B cell (primary cell): ENCODE results near the gene TRIO.
"Not testable (repeated sequence)": the region's sequence is repeated elsewhere in the genome, so short reads cannot be mapped to it uniquely, and the experiment has no call there.

Experiments
- CTCF ChIP-seq: fragments of 200-600 bp; IDR thresholded peaks from one replicate; pipeline ENCODE4 v1.8.0; 2022; ENCODE audit warnings: antibody characterized with exemption, mild to moderate bottlenecking
- EZH2 ChIP-seq: IDR thresholded peaks from 2 replicates; pipeline ENCODE4 v1.6.1; 2012; ENCODE audit warnings: borderline replicate concordance, low read depth, mild to moderate bottlenecking, moderate library complexity, low read length; ENCODE audit not compliant: insufficient read depth, poor library complexity, severe bottlenecking

DNA sequence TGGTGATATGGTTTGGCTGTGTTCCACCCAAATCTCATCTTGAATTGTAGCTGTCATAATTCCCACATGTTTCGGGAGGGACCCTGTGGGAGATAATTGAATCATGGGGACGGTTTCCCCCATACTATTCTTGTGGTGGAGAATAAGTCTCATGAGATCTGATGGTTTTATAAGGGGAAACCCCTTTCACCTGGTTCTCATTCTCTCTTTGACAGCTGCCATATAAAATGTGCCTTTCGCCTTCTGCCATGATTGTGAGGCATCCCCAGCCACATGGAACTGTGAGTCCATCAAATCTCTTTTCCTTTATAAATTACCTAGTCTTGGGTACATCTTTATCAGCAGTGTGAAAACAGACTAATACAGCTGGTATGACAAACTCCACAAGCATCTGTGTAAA is 411.1 kb downstream of the TRIO start:
- not testable (repeated sequence) for TF ChIP-seq EZH2, CTCF
